ENCODE data around the gene TBC1D22A.
"Not testable (repeated sequence)": the region's sequence is repeated elsewhere in the genome, so short reads cannot be mapped to it uniquely, and the experiment has no call there.

Gene TBC1D22A

GRCh38 chr22:47112994-47113852, 350.8 kb downstream of the TBC1D22A start:
- no peak for DNase-seq

- DNase-seq, result no peak
These were observed 351.5 kb downstream of the TBC1D22A start for GRCh38 chr22:47113853-47114415.

- DNase-seq, result no peak
These were observed 352.5 kb downstream of the TBC1D22A start for GRCh38 chr22:47114813-47115517.

- DNase-seq, result no peak
These were observed 353.1 kb downstream of the TBC1D22A start for GRCh38 chr22:47115518-47115890.

- DNase-seq, result no peak
These were observed 353.5 kb downstream of the TBC1D22A start for GRCh38 chr22:47115921-47116320.

GRCh38 chr22:47116426-47117341, 354.2 kb downstream of the TBC1D22A start:
- no peak for DNase-seq

GRCh38 chr22:47117442-47117841, 355.0 kb downstream of the TBC1D22A start:
- DNase-seq, result not testable (repeated sequence)

- no peak for DNase-seq
These were observed 356.7 kb downstream of the TBC1D22A start for GRCh38 chr22:47119181-47119580.

GRCh38 chr22:47120399-47120798, 357.9 kb downstream of the TBC1D22A start:
- no peak for DNase-seq

- DNase-seq, result no peak
These were observed 359.3 kb downstream of the TBC1D22A start for GRCh38 chr22:47121791-47122190.

- DNase-seq, result no peak
These were observed 360.1 kb downstream of the TBC1D22A start for GRCh38 chr22:47122441-47123000.

GRCh38 chr22:47123006-47123826, 360.8 kb downstream of the TBC1D22A start:
- no peak for DNase-seq

GRCh38 chr22:47123827-47124442, 361.5 kb downstream of the TBC1D22A start:
- DNase-seq, result no peak

GRCh38 chr22:47124451-47124881, 362.0 kb downstream of the TBC1D22A start:
- DNase-seq, result no peak

GRCh38 chr22:47124961-47125360, 362.5 kb downstream of the TBC1D22A start:
- no peak for DNase-seq

GRCh38 chr22:47125603-47126002, 363.2 kb downstream of the TBC1D22A start:
- no peak for DNase-seq

- DNase-seq, result no peak
These were observed 363.9 kb downstream of the TBC1D22A start for GRCh38 chr22:47126344-47126811.

GRCh38 chr22:47127441-47127871, 365.0 kb downstream of the TBC1D22A start:
- DNase-seq, result no peak

- DNase-seq, result no peak
These were observed 365.8 kb downstream of the TBC1D22A start for GRCh38 chr22:47128216-47128615.

- no peak for DNase-seq
These were observed 366.3 kb downstream of the TBC1D22A start for GRCh38 chr22:47128622-47129215.

Measured in T1000 (cell line).